ENCODE data around the gene SEC61B. TPM values are rescaled to one million over a fixed set of nuclear protein-coding genes. Genes with fewer than 3 reads are reported as not detected.

SEC61B gene
- total RNA-seq, 1 experiment from 2014 or later = 125 TPM

DNA sequence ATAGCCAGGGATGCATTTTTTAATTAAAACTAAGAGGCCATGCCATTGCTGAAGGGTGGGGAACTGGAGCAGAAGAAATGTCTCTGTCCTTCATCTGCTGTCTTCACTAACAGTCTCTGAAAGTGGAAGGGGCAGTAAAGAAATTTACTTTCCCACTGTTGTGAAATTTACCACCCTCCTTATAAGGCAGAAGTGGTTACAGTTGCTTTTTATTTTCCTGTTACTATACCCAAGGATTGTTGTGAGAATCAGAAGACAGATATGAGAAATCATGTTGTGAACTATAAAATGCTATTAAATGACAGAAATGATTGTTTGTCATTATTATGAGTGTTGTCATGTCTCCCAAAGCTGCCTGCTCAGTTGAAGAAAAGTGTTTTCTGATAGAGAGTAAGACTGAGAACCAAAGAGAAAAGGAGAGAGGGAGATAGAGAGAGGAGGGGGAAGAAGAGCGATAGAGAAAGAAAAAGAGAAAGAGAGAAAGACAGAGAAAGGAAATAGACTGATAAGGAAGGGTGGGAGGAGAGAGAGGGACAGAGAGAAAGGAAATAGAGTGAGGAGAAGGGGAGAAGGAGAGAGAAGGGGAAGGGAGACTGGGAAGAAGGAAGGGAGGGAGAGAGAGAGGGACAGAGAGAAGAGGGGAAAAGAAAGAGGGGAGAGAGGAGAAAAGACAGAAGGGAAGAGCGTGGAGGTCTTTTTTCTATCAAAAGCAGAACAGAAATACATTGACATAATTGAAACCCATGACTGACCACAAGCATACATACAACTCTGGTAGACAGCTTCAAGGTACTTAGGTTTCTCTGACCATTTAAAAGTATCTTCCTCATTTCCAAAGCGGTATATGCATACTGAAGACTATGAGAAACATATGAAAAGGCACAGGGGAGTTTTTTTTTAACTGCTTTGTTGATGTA is 22.5 kb downstream of the SEC61B start:
- ChIA-PET RAD21 (ENCODE audit: low non-redundant PET in 1 of 2, low total read pairs in 2 of 2, uncharacterized antibody in 2 of 2, unreplicated experiment in 2 of 2) (no interaction called here), CTCF (no interaction called here), POLR2A (no interaction called here)
- Histone ChIP-seq H3K36me3 (ENCODE audit: control insufficient read depth in 1 of 2, insufficient read depth in 2 of 2, low read length in 2 of 2) (no peaks in the 10 kb centered on the region), H3K27me3 (ENCODE audit: insufficient read depth, low read length) (no peaks in the 10 kb centered on the region), H2AFZ (ENCODE audit: low read depth, low read length, poor library complexity, severe bottlenecking) (no peak overlapping the region), H3K4me3 (replicated peaks in 1 of 2; ENCODE audit: low read depth in 1 of 2, low read length in 2 of 2) (no peak overlapping the region), H3K9ac (ENCODE audit: low read length) (no peak overlapping the region), H3K4me1 (ENCODE audit: control insufficient read depth in 1 of 2, insufficient read depth in 2 of 2, low read length in 2 of 2) (no peaks in the 10 kb centered on the region), H3K27ac (ENCODE audit: low read depth, low read length) (no peak overlapping the region), H3K9me3 (ENCODE audit: control insufficient read depth in 1 of 2, insufficient read depth in 1 of 2, low read depth in 1 of 2, low read length in 2 of 2) (no peaks in the 10 kb centered on the region), H4K20me1 (ENCODE audit: insufficient read depth) (no peaks in the 10 kb centered on the region), H3K4me2 (ENCODE audit: low read length) (no peak overlapping the region), H3K79me2 (ENCODE audit: insufficient read depth, low read length) (no peaks in the 10 kb centered on the region), H3K9me2 (ENCODE audit: insufficient read depth) (no peaks in the 10 kb centered on the region)
- no TSS peak for BruUV-seq (replicated peaks)
- intact Hi-C loops (cut with micrococcal nuclease) = no loop called here
- no peak for DNase-seq (ENCODE audit: low read depth, low spot score)
- ATAC-seq = no peak
- TF ChIP-seq, protein P1, sequence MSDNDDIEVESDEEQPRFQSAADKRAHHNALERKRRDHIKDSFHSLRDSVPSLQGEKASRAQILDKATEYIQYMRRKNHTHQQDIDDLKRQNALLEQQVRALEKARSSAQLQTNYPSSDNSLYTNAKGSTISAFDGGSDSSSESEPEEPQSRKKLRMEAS (IDR thresholded peaks at IDR 0.05) = no peak
- TF ChIP-seq ZFX (IDR thresholded peaks at IDR 0.05) (no peak), SP1 (IDR thresholded peaks at IDR 0.05; ENCODE audit: low read depth) (no peak), POLR2AphosphoS5 (IDR thresholded peaks at IDR 0.05; ENCODE audit: low read depth, low read length) (no peak), EGR1 (IDR thresholded peaks at IDR 0.05; ENCODE audit: low read depth) (no peak), JUND (IDR thresholded peaks at IDR 0.05) (no peak), FOSL1 (IDR thresholded peaks at IDR 0.05; ENCODE audit: low read depth) (no peak), TCF7L2 (IDR thresholded peaks at IDR 0.05; ENCODE audit: borderline replicate concordance, extremely low read depth, insufficient read depth, insufficient read length) (no peak), POLR2A (IDR thresholded peaks at IDR 0.05; ENCODE audit: borderline replicate concordance, extremely low read depth, insufficient read depth, insufficient read length) (no peak), EZH2phosphoT487 (IDR thresholded peaks at IDR 0.05; ENCODE audit: borderline replicate concordance) (no peak), CBX3 (IDR thresholded peaks at IDR 0.05; ENCODE audit: low read depth) (no peak), ELF1 (IDR thresholded peaks at IDR 0.05; ENCODE audit: borderline replicate concordance, low read depth) (no peak)
- TF ChIP-seq, protein P2, sequence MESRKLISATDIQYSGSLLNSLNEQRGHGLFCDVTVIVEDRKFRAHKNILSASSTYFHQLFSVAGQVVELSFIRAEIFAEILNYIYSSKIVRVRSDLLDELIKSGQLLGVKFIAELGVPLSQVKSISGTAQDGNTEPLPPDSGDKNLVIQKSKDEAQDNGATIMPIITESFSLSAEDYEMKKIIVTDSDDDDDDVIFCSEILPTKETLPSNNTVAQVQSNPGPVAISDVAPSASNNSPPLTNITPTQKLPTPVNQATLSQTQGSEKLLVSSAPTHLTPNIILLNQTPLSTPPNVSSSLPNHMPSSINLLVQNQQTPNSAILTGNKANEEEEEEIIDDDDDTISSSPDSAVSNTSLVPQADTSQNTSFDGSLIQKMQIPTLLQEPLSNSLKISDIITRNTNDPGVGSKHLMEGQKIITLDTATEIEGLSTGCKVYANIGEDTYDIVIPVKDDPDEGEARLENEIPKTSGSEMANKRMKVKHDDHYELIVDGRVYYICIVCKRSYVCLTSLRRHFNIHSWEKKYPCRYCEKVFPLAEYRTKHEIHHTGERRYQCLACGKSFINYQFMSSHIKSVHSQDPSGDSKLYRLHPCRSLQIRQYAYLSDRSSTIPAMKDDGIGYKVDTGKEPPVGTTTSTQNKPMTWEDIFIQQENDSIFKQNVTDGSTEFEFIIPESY (IDR thresholded peaks at IDR 0.05; ENCODE audit: extremely low read depth, insufficient replicate concordance, low read length) = no peak
- TF ChIP-seq, protein P3, sequence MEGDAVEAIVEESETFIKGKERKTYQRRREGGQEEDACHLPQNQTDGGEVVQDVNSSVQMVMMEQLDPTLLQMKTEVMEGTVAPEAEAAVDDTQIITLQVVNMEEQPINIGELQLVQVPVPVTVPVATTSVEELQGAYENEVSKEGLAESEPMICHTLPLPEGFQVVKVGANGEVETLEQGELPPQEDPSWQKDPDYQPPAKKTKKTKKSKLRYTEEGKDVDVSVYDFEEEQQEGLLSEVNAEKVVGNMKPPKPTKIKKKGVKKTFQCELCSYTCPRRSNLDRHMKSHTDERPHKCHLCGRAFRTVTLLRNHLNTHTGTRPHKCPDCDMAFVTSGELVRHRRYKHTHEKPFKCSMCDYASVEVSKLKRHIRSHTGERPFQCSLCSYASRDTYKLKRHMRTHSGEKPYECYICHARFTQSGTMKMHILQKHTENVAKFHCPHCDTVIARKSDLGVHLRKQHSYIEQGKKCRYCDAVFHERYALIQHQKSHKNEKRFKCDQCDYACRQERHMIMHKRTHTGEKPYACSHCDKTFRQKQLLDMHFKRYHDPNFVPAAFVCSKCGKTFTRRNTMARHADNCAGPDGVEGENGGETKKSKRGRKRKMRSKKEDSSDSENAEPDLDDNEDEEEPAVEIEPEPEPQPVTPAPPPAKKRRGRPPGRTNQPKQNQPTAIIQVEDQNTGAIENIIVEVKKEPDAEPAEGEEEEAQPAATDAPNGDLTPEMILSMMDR (IDR thresholded peaks at IDR 0.05 in 2 of 3, conservative IDR thresholded peaks at IDR 0.05 in 1 of 3; ENCODE audit: borderline replicate concordance in 1 of 3, insufficient read depth in 1 of 3, low read depth in 2 of 3, low read length in 2 of 3) = no peak
